K562 (cell line): Measurements from ENCODE around the gene CDC42EP3. TPM values are rescaled to one million over a fixed set of nuclear protein-coding genes. Genes with fewer than 3 reads are reported as not detected.

Source experiments
- ATAC-seq: fragments of 200-7000 bp; cut with Tn5 transposase; 3 replicates; pipeline ENCODE4 v1.9.1; 2020; ENCODE audit warnings: moderate library complexity
- BruUV-seq: library from RNA; stranded (reverse); fragments of 400-500 nt; replicated peaks from 2 replicates; lab custom pipeline; 2021; lab: Mats Ljungman, UMichigan
- CTCF ChIA-PET: fragments of 300-600 bp; formaldehyde crosslinking; extraction: SDS; loops from one replicate; lab custom pipeline; 2021; ENCODE audit warnings: low intra/inter-chr PET ratio; lab: Yijun Ruan, JAX
- POLR2A ChIA-PET: fragments of 300-600, 350-650 bp; sonication (Branson Sonifier 250); formaldehyde crosslinking; extraction: SDS; loops from one replicate; lab custom pipeline; 2021; ENCODE audit warnings: antibody characterized with exemption, inconsistent platforms; lab: Yijun Ruan, JAX
- DNase-seq, 4 experiments: peaks; one replicate each; pipeline versions ENCODE4 v3.0.0 to v3.0.0-alpha.2; 2011 to 2018; ENCODE audit warnings: low spot score in 3 of 4, mixed read lengths in 3 of 4; ENCODE audit errors: extremely low read depth in 1 of 4
- FAIRE-seq: peaks from 2 replicates; lab custom pipeline; 2011; peaks lifted over from hg19 to GRCh38; lab: Jason Lieb, UNC
- H2AFZ ChIP-seq: 2 replicates; pipeline ENCODE4 v1.6.0; 2011; ENCODE audit warnings: low read depth, low read length, control low read depth, inconsistent platforms
- H3K27ac ChIP-seq: fragments of 200-600 bp; 3 replicates; pipeline ENCODE4 v1.8.0; 2011; ENCODE audit warnings: low read depth, mild to moderate bottlenecking, control low read depth, inconsistent platforms, low read length, moderate library complexity, mixed read lengths; ENCODE audit errors: extremely low read depth
- H3K27me3 ChIP-seq, 2 experiments: fragments of 300-600 bp in 1 of 2; 2 replicates in 1 of 2; 3 replicates in 1 of 2; pipeline versions ENCODE4 v1.6.0 to v1.8.0; 2011; ENCODE audit warnings: inconsistent platforms in 2 of 2, low read length in 2 of 2, mild to moderate bottlenecking in 1 of 2, mixed read lengths in 1 of 2, moderate library complexity in 1 of 2; ENCODE audit not compliant: control insufficient read depth in 2 of 2, insufficient read depth in 2 of 2
- H3K36me3 ChIP-seq: fragments of 300-600 bp; 3 replicates; pipeline ENCODE4 v1.8.0; 2011; ENCODE audit warnings: mild to moderate bottlenecking, low read length, inconsistent platforms; ENCODE audit not compliant: control insufficient read depth, insufficient read depth
- H3K4me1 ChIP-seq, 2 experiments: fragments of 200-600 bp in 1 of 2; replicated peaks in 1 of 2; 2 replicates in 1 of 2; 3 replicates in 1 of 2; pipeline versions ENCODE4 v1.5.1 to v1.8.0; 2011; ENCODE audit warnings: inconsistent platforms in 2 of 2, low read length in 2 of 2, mild to moderate bottlenecking in 1 of 2, mixed read lengths in 1 of 2, moderate library complexity in 1 of 2; ENCODE audit not compliant: control insufficient read depth in 2 of 2, insufficient read depth in 2 of 2
- H3K4me2 ChIP-seq: 2 replicates; pipeline ENCODE4 v1.6.1; 2011; ENCODE audit warnings: low read length, control low read depth, inconsistent platforms, mixed read lengths; ENCODE audit not compliant: insufficient read depth
- H3K4me3 ChIP-seq: fragments of 200-600 bp; sonication (generic), shearing (Covaris generic); 2 replicates; pipeline ENCODE4 v1.5.1; 2016; ENCODE audit warnings: control low read depth, inconsistent platforms
- H3K79me2 ChIP-seq: fragments of 200-600 bp; 3 replicates; pipeline ENCODE4 v1.8.0; 2011; ENCODE audit warnings: low read length, inconsistent platforms; ENCODE audit not compliant: control insufficient read depth, insufficient read depth
- H3K9ac ChIP-seq, 2 experiments: 2 replicates each; pipeline versions ENCODE4 v1.6.0 to v1.6.1; 2011; ENCODE audit warnings: low read depth in 2 of 2, low read length in 2 of 2, control low read depth in 1 of 2, inconsistent platforms in 1 of 2, mild to moderate bottlenecking in 1 of 2, mixed read lengths in 1 of 2; ENCODE audit not compliant: insufficient read depth in 1 of 2
- H3K9me1 ChIP-seq: one replicate; pipeline ENCODE4 v1.6.0; 2011; ENCODE audit warnings: inconsistent platforms, mild to moderate bottlenecking, low read length, moderate library complexity; ENCODE audit not compliant: control insufficient read depth, insufficient read depth
- H3K9me3 ChIP-seq: replicated peaks from 2 replicates; pipeline ENCODE4 v1.5.1; 2011; ENCODE audit warnings: low read depth, low read length, inconsistent platforms; ENCODE audit not compliant: control insufficient read depth, insufficient read depth
- H4K20me1 ChIP-seq: replicated peaks from 2 replicates; pipeline ENCODE4 v1.6.1; 2011; ENCODE audit warnings: low read length, inconsistent platforms, mixed read lengths; ENCODE audit not compliant: control insufficient read depth, insufficient read depth
- BCLAF1 ChIP-seq, 2 experiments: fragments of 450-650 bp in 1 of 2; IDR thresholded peaks; 2 replicates each; pipeline ENCODE4 v1.6.1; 2011 to 2017; ENCODE audit warnings: low read depth in 2 of 2, antibody characterized with exemption in 1 of 2, borderline replicate concordance in 1 of 2, low read length in 1 of 2, mild to moderate bottlenecking in 1 of 2, mixed read lengths in 1 of 2; ENCODE audit not compliant: control insufficient read depth in 1 of 2
- TFE3 ChIP-seq: fragments of 450-650 bp; formaldehyde crosslinking; IDR thresholded peaks from 2 replicates; pipeline ENCODE4 v1.4.0; 2020; ENCODE audit warnings: mild to moderate bottlenecking, mixed read lengths
- WGBS: fragments of 100-300 bp; shearing (Covaris generic); methylation state at CpG from one replicate; pipeline ENCODE4 v1.1.6; 2016; ENCODE audit warnings: low coverage, mixed read lengths; ENCODE audit not compliant: insufficient coverage; ENCODE audit errors: missing lambda C conversion rate; 5-methylcytosine and 5-hydroxymethylcytosine counted together
- in situ Hi-C: fragments of 300-500 bp; cut with MboI; formaldehyde crosslinking; loops from 4 replicates; pipeline ENCODE4 v1.15.0; 2018; ENCODE audit warnings: inconsistent platforms, mixed read lengths
- intact Hi-C: fragments of 100-400 bp; cut with micrococcal nuclease; formaldehyde crosslinking; loops from 2 replicates; pipeline ENCODE4 v1.14.2; 2022
- polyA plus RNA-seq, 8 experiments: library from polyadenylated mRNA; depleted of rRNA in 4 of 8; stranded (reverse) in 5 of 8; unstranded in 3 of 8; fragments of >200 nt; fragmentation: Nextera tagmentation in 2 of 8; fragmentation: Illumina TruSeq in 1 of 8; extraction: Ambion mirVana in 2 of 8; extraction: Trizol in 1 of 8; gene quantifications; 2 replicates each; pipeline versions ENCODE4 v1.2.1 to v1.2.3, GENCODE V29; 2011 to 2014; ENCODE audit warnings: inconsistent platforms in 1 of 8, missing spikeins in 1 of 8
- total RNA-seq, 7 experiments: library from RNA; depleted of rRNA in 6 of 7; stranded (reverse); fragments of >200 nt in 6 of 7; fragmentation: Illumina TruSeq in 2 of 7; extraction: Trizol in 2 of 7; gene quantifications; 2 replicates each; pipeline versions ENCODE4 v1.2.1 to v1.2.3, GENCODE V29; 2011 to 2021; ENCODE audit warnings: low replicate concordance in 1 of 7

The CDC42EP3 gene
- total and polyA plus RNA-seq, 9 of the 15 experiments (the other 6 are each of a cell fraction or from before 2014, with no cell fraction given), result 0.72 to 6.4 (median 2.0) TPM

GRCh38 chr2:37619230-37619958 is 52.0 kb downstream of the CDC42EP3 start:
- BruUV-seq, result no TSS peak
- Histone ChIP-seq H2AFZ (no peak overlapping the region), H3K4me3 (no peak overlapping the region), H3K9ac (no peak overlapping the region), H3K27me3 (no peaks in the 10 kb centered on the region), H3K4me1 (peaks cover 0 to 7% of the 10 kb centered on the region in 2 experiments; a peak in 2 of 5 replicates), H3K4me2 (no peak overlapping the region), H3K9me3 (no peaks in the 10 kb centered on the region), H4K20me1 (no peaks in the 10 kb centered on the region), H3K27ac (no peak overlapping the region), H3K79me2 (no peaks in the 10 kb centered on the region), H3K36me3 (no peaks in the 10 kb centered on the region), H3K9me1 (no peaks in the 10 kb centered on the region)
- TF ChIP-seq BCLAF1 (IDR thresholded peaks at IDR 0.05; ENCODE audit: borderline replicate concordance in 1 of 2, control insufficient read depth in 1 of 2, low read depth in 2 of 2, low read length in 1 of 2) (no peak), TFE3 (peak; percentile 77)
- WGBS, result 24% methylated on average over 6 of the region's 7 CpGs
- in situ Hi-C loops (no loop called here), intact Hi-C loops (no loop called here)
- no peak for DNase-seq
- ChIA-PET CTCF (no interaction called here), POLR2A (interaction anchor here (1.1 to 1.5 kb wide), 2 partner anchors 9 kb away, joined by 4 to 5 read pairs; no protein-coding TSS in a partner anchor)
- ATAC-seq, result no peak
- FAIRE-seq, result no peak
